HL-60 (cell line): ENCODE data around the gene GRID1.
"Not testable (repeated sequence)": the region's sequence is repeated elsewhere in the genome, so short reads cannot be mapped to it uniquely, and the experiment has no call there.

ENCODE experiments used
- DNase-seq, 2 experiments: peaks; one replicate each; pipeline ENCODE4 v3.0.0-alpha.2; 2010 to 2020; ENCODE audit warnings: low read depth in 1 of 2, low spot score in 1 of 2
- H3K27ac ChIP-seq: fragments of 250-450 bp; sonication (Bioruptor Pico); replicated peaks from 2 replicates; pipeline ENCODE4 v1.5.1; 2020; ENCODE audit warnings: mild to moderate bottlenecking, moderate library complexity
- H3K27me3 ChIP-seq: fragments of 250-450 bp; sonication (Bioruptor Pico); 2 replicates; pipeline ENCODE4 v1.5.1; 2021; ENCODE audit warnings: mild to moderate bottlenecking, moderate library complexity; ENCODE audit not compliant: insufficient read depth, poor library complexity, severe bottlenecking
- H3K4me3 ChIP-seq: replicated peaks from 2 replicates; pipeline ENCODE4 v1.5.1; 2011; ENCODE audit warnings: mild to moderate bottlenecking, control low read depth, low read length; ENCODE audit not compliant: insufficient read depth
- CTCF ChIP-seq: IDR thresholded peaks from one replicate; pipeline ENCODE4 v1.5.1; 2011; ENCODE audit warnings: low read length, control low read depth, inconsistent platforms; ENCODE audit not compliant: insufficient read depth
- GABPA ChIP-seq: IDR thresholded peaks from 2 replicates; pipeline ENCODE4 v1.6.1; 2012; ENCODE audit warnings: low read depth
- POLR2AphosphoS5 ChIP-seq: IDR thresholded peaks from 2 replicates; pipeline ENCODE4 v1.6.1; 2012; ENCODE audit warnings: low read depth
- REST ChIP-seq: IDR thresholded peaks from 2 replicates; pipeline ENCODE4 v1.6.1; 2012; ENCODE audit warnings: low read depth; ENCODE audit not compliant: insufficient replicate concordance
- SPI1 ChIP-seq: IDR thresholded peaks from 2 replicates; pipeline ENCODE4 v1.6.1; 2012; ENCODE audit warnings: low read depth, mild to moderate bottlenecking, borderline replicate concordance

The GRID1 gene

GRCh38 chr10:86077871-86078638 is 288.5 kb downstream of the GRID1 start:
- TF ChIP-seq REST (no peak), SPI1 (no peak)
- Histone ChIP-seq H3K4me3 (no peak overlapping the region), H3K27me3 (peaks cover 2% of the 10 kb centered on the region), H3K27ac (no peak overlapping the region)
- DNase-seq, result no peak

GRCh38 chr10:86077271-86077670 is 289.3 kb downstream of the GRID1 start:
- H3K27ac ChIP-seq, result no peak overlapping the region
- no peak overlapping the region for H3K4me3 ChIP-seq
- TF ChIP-seq SPI1 (no peak), REST (no peak), CTCF (no peak), POLR2AphosphoS5 (no peak), GABPA (no peak)
- DNase-seq, result no peak
- peaks cover 2% of the 10 kb centered on the region for H3K27me3 ChIP-seq

GRCh38 chr10:86076497-86076896 is 290.1 kb downstream of the GRID1 start:
- not testable (repeated sequence) for H3K27ac ChIP-seq, DNase-seq, H3K27me3 ChIP-seq, H3K4me3 ChIP-seq

- no peak overlapping the region for H3K27ac ChIP-seq
- H3K4me3 ChIP-seq, result no peak overlapping the region
- peaks cover under 1% of the 10 kb centered on the region for H3K27me3 ChIP-seq
- TF ChIP-seq POLR2AphosphoS5 (no peak), CTCF (no peak), GABPA (no peak), SPI1 (no peak), REST (no peak)
- no peak for DNase-seq
Observed at GRCh38 chr10:86075512-86075911, 291.1 kb downstream of the GRID1 start.
